ENCODE data around the gene MUC5AC.
"Not testable (repeated sequence)": the region's sequence is repeated elsewhere in the genome, so short reads cannot be mapped to it uniquely, and the experiment has no call there.

The MUC5AC gene

GRCh38 chr11:1237128-1237580 is 79.4 kb downstream of the MUC5AC start:
- DNase-seq (ENCODE audit: low spot score) = no peak

DNA sequence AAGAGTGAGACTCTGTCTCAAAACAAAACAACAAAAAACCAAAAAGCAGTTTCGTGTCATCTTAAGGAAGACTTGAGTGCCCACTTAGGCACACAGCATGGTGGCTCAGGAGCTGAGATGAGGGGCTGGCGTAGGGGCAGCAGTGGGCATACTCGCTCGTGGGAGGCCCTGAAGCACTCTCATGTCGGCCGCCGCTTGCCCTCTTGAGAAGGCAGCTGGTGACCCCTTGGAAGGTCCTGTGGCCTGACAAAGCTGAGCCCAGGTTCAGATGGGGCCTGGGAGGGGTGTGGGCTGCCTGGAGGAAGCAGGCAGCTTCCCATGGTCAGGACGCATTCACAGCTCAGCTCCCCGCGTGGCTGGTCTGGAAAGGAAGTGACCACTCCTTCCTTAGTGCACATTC is 80.1 kb downstream of the MUC5AC start:
- DNase-seq (ENCODE audit: low spot score) = no peak

GRCh38 chr11:1238767-1239595 is 81.2 kb downstream of the MUC5AC start:
- DNase-seq (ENCODE audit: low spot score) = no peak

GRCh38 chr11:1239596-1240205 is 81.9 kb downstream of the MUC5AC start:
- no peak for DNase-seq (ENCODE audit: low spot score)

DNA sequence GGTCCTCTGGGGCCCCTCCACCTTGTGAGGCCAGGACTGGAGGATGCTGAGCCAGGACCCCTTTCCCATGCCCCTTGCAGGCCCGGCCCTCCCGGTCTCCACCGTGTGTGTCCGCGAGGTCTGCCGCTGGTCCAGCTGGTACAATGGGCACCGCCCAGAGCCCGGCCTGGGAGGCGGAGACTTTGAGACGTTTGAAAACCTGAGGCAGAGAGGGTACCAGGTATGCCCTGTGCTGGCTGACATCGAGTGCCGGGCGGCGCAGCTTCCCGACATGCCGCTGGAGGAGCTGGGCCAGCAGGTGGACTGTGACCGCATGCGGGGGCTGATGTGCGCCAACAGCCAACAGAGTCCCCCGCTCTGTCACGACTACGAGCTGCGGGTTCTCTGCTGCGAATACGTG is 83.0 kb downstream of the MUC5AC start:
- DNase-seq (ENCODE audit: low spot score) = no peak

DNA sequence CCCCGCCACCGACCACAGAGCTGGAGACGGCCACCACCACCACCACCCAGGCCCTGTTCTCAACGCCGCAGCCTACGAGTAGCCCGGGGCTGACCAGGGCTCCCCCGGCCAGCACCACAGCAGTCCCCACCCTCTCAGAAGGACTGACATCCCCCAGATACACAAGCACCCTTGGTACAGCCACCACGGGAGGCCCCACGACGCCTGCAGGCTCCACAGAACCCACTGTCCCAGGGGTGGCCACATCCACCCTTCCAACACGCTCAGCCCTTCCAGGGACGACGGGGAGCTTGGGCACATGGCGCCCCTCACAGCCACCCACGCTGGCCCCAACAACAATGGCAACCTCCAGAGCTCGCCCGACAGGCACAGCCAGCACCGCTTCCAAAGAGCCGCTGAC is 84.0 kb downstream of the MUC5AC start:
- no peak for DNase-seq (ENCODE audit: low spot score)

DNA sequence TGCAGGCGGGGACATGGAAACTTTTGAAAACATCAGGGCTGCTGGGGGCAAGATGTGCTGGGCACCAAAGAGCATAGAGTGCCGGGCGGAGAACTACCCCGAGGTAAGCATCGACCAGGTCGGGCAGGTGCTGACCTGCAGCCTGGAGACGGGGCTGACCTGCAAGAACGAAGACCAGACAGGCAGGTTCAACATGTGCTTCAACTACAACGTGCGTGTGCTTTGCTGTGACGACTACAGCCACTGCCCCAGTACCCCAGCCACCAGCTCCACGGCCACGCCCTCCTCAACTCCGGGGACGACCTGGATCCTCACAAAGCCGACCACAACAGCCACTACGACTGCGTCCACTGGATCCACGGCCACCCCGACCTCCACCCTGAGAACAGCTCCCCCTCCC is 84.5 kb downstream of the MUC5AC start:
- DNase-seq (ENCODE audit: low spot score) = no peak

- not testable (repeated sequence) for DNase-seq (ENCODE audit: low spot score)
Observed at GRCh38 chr11:1242751-1243150, 85.0 kb downstream of the MUC5AC start.

DNA sequence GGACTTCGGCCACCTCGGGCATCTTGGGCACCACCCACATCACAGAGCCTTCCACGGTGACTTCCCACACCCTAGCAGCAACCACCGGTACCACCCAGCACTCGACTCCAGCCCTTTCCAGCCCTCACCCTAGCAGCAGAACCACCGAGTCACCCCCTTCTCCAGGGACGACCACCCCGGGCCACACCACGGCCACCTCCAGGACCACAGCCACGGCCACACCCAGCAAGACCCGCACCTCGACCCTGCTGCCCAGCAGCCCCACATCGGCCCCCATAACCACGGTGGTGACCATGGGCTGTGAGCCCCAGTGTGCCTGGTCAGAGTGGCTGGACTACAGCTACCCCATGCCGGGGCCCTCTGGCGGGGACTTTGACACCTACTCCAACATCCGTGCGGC is 85.8 kb downstream of the MUC5AC start:
- DNase-seq (ENCODE audit: low spot score) = not testable (repeated sequence)

DNA sequence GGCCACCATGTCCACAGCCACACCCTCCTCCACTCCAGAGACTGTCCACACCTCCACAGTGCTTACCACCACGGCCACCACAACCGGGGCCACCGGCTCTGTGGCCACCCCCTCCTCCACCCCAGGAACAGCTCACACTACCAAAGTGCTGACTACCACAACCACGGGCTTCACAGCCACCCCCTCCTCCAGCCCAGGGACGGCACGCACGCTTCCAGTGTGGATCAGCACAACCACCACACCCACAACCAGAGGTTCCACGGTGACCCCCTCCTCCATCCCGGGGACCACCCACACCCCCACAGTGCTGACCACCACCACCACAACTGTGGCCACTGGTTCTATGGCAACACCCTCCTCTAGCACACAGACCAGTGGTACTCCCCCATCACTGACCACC is 86.8 kb downstream of the MUC5AC start:
- DNase-seq (ENCODE audit: low spot score) = not testable (repeated sequence)

GRCh38 chr11:1245717-1246116 is 88.0 kb downstream of the MUC5AC start:
- not testable (repeated sequence) for DNase-seq (ENCODE audit: low spot score)

GRCh38 chr11:1246301-1246700 is 88.5 kb downstream of the MUC5AC start:
- not testable (repeated sequence) for DNase-seq (ENCODE audit: low spot score)

GRCh38 chr11:1247026-1247425 is 89.3 kb downstream of the MUC5AC start:
- DNase-seq (ENCODE audit: low spot score) = not testable (repeated sequence)

- DNase-seq (ENCODE audit: low spot score) = not testable (repeated sequence)
Observed at GRCh38 chr11:1248951-1249350, 91.2 kb downstream of the MUC5AC start.

DNA sequence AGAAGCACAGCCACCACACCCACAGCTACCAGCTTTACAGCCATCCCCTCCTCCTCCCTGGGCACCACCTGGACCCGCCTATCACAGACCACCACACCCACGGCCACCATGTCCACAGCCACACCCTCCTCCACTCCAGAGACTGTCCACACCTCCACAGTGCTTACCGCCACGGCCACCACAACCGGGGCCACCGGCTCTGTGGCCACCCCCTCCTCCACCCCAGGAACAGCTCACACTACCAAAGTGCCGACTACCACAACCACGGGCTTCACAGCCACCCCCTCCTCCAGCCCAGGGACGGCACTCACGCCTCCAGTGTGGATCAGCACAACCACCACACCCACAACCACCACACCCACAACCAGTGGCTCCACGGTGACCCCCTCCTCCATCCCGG is 92.7 kb downstream of the MUC5AC start:
- DNase-seq (ENCODE audit: low spot score) = not testable (repeated sequence)
